Choroid plexus epithelial cell (primary cell): ENCODE results near the gene CYP2A13.
"Not testable (repeated sequence)": the region's sequence is repeated elsewhere in the genome, so short reads cannot be mapped to it uniquely, and the experiment has no call there.

Experiments used
- DNase-seq: peaks from one replicate; pipeline ENCODE4 v3.0.0-alpha.2; 2010; ENCODE audit warnings: low read depth
- H3K4me3 ChIP-seq: 2 replicates; pipeline ENCODE4 v1.5.1; 2011; ENCODE audit warnings: low read depth, mild to moderate bottlenecking, control low read depth, low read length, moderate library complexity
- TF ChIP-seq, protein P1 (sequence below): conservative IDR thresholded peaks from 2 replicates; pipeline ENCODE4 v1.5.1; 2011; ENCODE audit warnings: low read depth, mild to moderate bottlenecking, control low read depth, inconsistent platforms, low read length, moderate library complexity

CYP2A13 gene

DNA sequence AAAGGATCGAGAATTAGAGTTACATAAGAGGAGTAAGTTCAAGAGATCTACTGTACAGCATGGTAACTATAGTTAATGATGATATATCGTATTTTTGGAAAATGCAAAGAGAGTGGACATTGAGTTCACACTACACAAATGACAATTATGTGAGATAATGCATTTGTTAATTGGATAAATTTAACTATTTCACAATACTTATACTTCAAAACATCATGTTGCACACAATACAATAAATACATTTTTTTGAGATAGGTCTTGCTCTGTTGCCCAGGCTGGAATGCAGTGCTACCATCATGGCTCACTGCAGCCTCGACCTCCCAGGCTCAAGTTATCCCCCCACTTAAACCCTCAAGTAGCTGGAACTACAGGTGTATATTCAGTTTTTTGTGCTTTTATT, 17.9 kb downstream of the CYP2A13 start:
- TF ChIP-seq, protein P1, sequence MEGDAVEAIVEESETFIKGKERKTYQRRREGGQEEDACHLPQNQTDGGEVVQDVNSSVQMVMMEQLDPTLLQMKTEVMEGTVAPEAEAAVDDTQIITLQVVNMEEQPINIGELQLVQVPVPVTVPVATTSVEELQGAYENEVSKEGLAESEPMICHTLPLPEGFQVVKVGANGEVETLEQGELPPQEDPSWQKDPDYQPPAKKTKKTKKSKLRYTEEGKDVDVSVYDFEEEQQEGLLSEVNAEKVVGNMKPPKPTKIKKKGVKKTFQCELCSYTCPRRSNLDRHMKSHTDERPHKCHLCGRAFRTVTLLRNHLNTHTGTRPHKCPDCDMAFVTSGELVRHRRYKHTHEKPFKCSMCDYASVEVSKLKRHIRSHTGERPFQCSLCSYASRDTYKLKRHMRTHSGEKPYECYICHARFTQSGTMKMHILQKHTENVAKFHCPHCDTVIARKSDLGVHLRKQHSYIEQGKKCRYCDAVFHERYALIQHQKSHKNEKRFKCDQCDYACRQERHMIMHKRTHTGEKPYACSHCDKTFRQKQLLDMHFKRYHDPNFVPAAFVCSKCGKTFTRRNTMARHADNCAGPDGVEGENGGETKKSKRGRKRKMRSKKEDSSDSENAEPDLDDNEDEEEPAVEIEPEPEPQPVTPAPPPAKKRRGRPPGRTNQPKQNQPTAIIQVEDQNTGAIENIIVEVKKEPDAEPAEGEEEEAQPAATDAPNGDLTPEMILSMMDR: no peak
- no peak overlapping the region for H3K4me3 ChIP-seq
- no peak for DNase-seq

GRCh38 chr19:41111296-41111695, 23.0 kb downstream of the CYP2A13 start:
- TF ChIP-seq, protein P1: no peak
- DNase-seq: no peak
- H3K4me3 ChIP-seq: no peak overlapping the region

- TF ChIP-seq, protein P1: no peak
- no peak overlapping the region for H3K4me3 ChIP-seq
- no peak for DNase-seq
These were observed 23.6 kb downstream of the CYP2A13 start for GRCh38 chr19:41111750-41112295.

DNA sequence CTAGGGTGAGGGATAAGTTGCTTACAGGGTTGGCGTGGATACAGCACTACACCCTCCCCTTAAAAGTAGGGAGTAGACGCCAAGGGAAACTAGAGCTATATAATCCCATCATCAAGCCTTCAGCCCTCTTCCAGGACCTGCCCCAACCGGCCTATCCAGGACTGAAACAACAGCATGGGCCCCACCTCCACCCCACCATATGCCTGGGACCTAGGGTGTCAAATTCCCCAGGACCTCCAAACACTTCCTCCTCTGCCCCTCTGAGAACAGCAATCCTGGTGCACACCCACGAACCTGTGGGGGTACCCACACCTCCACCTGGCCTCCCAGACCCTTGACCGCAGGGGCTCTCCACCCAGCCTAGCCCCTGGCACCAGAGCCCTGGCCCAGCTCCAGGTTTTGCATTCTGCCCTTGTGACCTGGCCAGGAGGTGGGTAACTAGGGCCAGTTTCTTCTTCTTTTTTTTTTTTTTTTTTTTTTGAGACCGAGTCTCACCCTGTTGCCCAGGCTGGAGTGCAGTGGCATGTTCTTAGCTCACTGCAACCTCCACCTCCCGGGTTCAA, 24.6 kb downstream of the CYP2A13 start:
- TF ChIP-seq, protein P1: no peak
- H3K4me3 ChIP-seq: no peak overlapping the region
- no peak for DNase-seq

DNA sequence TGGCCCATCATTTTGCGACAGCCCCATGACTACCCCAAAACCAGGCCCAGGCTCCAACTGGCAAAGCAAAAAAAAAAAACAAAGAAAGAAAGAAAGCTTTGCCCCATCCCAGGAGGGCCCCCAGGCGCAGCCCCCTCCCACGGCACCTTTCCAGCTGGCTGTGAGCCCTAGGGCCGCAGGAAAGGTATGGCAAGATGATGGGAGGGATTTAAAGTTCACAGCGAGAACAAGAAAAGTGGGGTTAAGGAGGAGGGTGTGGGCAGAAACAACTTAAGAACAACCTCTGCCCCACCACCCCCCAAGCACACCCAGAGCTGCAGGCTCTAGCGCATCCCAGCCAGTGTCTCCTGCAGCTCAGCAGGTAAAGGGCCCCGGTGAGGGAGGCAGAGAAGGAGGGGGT, 25.9 kb downstream of the CYP2A13 start, which contains the start of gene CYP2F1:
Gene CYP2F1 (plus strand): TSS at position 301 of the 400 bp plus-strand sequence. CDS start 1,757 bp downstream, outside the sequence.
- no peak for DNase-seq
- TF ChIP-seq, protein P1: no peak

DNA sequence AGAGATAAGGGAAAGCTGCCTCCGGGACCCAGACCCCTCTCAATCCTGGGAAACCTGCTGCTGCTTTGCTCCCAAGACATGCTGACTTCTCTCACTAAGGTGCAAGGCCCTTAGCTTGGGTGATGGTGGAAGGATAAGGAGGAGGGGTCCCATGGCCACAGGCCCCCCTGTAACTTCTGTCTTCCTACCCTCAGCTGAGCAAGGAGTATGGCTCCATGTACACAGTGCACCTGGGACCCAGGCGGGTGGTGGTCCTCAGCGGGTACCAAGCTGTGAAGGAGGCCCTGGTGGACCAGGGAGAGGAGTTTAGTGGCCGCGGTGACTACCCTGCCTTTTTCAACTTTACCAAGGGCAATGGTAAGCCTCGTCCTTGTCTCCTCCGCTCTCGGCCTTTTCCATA, 28.0 kb downstream of the CYP2A13 start:
- H3K4me3 ChIP-seq: no peak overlapping the region
- TF ChIP-seq, protein P1: no peak

More for the DNA sequence above, 25.9 kb downstream of the CYP2A13 start, which contains the start of gene CYP2F1:
- no peak within 1 kb of the TSS for H3K4me3 ChIP-seq

GRCh38 chr19:41120929-41121911, 33.0 kb downstream of the CYP2A13 start:
- not testable (repeated sequence) for DNase-seq, H3K4me3 ChIP-seq

More for the DNA sequence above, 28.0 kb downstream of the CYP2A13 start:
- DNase-seq: no peak

DNA sequence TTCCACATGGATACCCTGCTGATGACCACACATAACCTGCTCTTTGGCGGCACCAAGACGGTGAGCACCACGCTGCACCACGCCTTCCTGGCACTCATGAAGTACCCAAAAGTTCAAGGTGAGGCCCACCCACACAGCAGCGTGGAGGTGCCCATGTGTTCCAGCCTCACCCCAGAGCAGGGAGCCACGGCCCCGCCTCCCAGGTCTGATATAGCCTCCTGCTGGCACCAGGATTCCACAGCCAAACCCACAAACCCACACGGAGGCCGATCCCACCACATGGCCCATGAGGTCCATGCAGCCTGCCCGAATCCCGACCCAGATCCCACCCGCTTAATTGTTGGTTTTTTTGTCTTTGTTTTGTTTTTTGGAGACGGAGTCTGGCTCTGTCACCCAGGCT, 34.6 kb downstream of the CYP2A13 start:
- DNase-seq, H3K4me3 ChIP-seq: not testable (repeated sequence)
